GM19467 (cell line): ENCODE measurements around the gene LTBP1.

Source experiments
- ATAC-seq: cut with Tn5 transposase; IDR thresholded peaks from one replicate; pipeline ENCODE4 v1.9.1; 2021; ENCODE audit warnings: mild to moderate bottlenecking, moderate library complexity; ENCODE audit not compliant: unreplicated experiment

Gene LTBP1

GRCh38 chr2:33289961-33290360 is 343.2 kb downstream of the LTBP1 start:
- ATAC-seq: no peak

GRCh38 chr2:33291278-33292013 is 344.7 kb downstream of the LTBP1 start:
- no peak for ATAC-seq

- no peak for ATAC-seq
Observed at GRCh38 chr2:33292063-33292462, 345.3 kb downstream of the LTBP1 start.

GRCh38 chr2:33292981-33293595 is 346.3 kb downstream of the LTBP1 start:
- ATAC-seq: no peak

- ATAC-seq: no peak
Observed at GRCh38 chr2:33298233-33298632, 351.5 kb downstream of the LTBP1 start.

DNA sequence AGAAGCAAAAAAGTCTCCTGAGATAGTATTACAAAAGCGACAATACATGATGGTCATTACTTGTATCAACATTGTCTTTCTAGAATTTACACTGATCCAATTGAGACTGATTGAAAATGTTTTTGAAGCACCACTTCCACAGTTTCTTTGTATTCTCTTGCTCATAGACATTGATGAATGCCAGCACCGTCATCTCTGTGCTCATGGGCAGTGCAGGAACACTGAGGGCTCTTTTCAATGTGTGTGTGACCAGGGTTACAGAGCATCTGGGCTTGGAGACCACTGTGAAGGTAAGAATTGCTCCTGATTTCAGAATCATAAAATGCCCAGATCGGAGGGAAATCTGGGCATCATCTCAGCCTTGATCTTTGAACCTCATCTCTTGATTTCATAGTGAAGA is 354.6 kb downstream of the LTBP1 start:
- ATAC-seq: no peak

- no peak for ATAC-seq
Observed at GRCh38 chr2:33302348-33302747, 355.6 kb downstream of the LTBP1 start.

- no peak for ATAC-seq
Observed at GRCh38 chr2:33304032-33304864, 357.5 kb downstream of the LTBP1 start.

DNA sequence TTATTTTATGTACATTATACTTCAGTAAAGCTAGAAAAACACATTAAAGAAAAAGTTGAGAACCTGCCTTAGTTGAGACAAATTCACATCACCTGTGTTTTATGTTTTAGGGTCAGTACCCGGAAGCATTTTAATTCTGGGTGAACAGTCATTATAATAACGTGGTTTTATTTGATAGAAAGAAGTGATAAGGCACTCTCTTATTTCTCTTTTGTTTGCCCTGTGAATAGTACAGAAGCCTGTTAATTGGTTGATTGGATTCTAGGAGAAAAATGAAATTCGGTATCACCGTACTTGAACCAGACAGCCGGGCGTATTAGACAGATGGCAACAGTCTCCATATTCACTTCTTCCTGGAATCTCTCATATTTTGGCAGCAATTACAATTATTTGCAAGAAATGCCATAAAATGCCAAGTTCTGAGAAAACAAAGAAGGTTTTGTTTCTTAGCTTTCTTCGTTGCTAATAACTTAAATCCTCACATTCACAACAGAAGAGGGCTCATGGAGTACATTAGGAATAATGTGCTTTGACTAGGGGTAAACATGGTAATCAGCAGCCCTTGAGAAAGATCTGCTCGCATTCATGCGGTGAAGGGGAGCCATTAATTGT is 361.0 kb downstream of the LTBP1 start:
- no peak for ATAC-seq

- ATAC-seq: no peak
Observed at GRCh38 chr2:33312355-33312754, 365.6 kb downstream of the LTBP1 start.

DNA sequence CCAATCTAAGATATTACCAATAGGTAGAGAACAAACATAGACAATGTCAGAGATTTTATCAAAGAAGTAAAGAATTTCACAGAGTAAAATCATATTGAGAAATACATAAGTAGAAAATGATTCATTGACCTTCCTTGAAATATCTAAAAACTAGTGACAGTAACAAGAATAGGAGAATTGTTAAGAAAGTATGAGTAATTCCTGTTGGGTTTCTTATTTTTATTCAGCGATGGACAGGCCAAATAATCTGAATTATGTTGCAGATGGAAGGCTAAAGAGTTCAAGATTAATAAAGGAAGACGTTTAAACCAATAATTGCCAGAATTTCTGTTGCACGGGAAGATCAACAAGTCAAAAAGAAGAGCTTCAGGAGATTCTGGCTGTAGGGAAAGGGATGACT is 366.3 kb downstream of the LTBP1 start:
- ATAC-seq: no peak

GRCh38 chr2:33314541-33314940 is 367.8 kb downstream of the LTBP1 start:
- no peak for ATAC-seq

- no peak for ATAC-seq
Observed at GRCh38 chr2:33316328-33316727, 369.6 kb downstream of the LTBP1 start.

DNA sequence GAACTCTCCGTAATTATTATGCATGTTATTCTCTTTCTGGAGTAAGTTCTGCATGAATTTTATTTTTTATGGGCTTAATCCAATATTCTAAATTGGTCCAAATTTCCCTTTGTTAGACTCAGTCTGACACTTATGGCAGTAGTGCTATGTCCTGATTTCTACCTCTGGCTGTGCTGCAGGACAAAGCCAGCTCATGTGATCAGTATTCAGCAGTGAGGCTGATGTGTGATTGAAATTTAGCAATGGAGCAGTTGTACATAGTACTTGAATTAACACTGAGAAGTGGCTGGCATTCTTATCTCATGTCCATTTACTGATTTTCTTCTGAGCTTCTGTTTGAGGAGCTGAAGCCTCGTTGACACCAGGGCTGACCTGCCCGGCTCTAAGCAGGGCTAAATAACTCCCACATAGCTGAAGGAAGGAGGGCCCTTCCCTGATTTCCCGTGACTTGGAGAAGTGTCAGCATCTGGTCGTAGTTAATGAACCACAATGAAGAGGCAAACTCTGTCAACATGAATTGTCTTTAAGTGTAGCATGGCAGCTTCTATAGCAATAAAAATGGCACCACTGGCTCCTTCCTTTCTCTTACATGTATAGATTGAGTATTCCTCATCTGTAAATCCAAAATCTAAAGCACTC is 370.7 kb downstream of the LTBP1 start:
- no peak for ATAC-seq

- no peak for ATAC-seq
Observed at GRCh38 chr2:33318456-33318855, 371.7 kb downstream of the LTBP1 start.

DNA sequence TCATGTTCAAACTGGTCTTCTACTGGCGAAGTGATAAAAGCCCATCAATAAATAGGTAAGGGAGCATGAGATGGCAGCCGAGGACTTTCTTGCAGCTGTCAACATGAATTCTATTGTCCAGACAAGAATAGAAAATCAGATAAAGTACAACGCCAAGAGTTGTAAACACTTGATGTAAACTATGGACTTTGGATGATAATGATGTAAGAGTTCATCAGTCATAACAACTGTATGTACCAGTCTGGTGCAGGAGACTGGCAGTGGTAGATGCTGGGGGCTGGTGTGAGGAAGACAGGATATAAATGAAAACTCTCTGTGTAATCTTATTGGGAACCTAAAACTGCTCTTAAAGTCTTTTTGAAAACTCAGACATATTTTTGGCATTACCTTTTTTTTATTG is 373.8 kb downstream of the LTBP1 start:
- no peak for ATAC-seq

- ATAC-seq: no peak
Observed at GRCh38 chr2:33321236-33321771, 374.6 kb downstream of the LTBP1 start.

DNA sequence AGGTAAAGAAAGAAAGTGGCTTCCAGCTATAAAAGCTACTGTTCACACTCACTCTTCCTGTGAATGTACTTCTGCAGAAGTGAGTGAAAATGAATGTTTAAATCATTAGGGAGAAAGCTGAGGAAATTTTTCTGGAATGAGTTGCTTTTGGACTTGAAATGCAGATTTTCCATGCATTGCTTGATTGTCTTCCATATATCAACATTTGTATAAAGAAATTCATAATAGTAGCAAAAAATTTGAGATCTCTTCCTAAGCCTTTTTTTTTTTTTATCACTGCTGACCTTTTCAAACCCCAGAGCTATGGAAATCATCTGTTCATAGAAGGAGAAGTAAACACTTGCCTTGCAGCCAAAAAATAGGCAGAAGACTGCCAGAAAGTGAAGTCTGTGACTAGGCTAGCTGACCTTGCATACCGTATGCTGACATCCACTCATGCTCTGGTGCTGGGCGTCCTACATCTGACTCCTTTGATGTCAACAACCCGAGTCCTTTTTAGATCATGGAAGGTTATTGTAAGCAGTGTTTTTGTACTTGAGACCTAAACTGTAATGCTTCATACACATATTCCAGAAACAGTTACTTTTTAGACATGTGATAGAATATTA is 375.2 kb downstream of the LTBP1 start:
- no peak for ATAC-seq

GRCh38 chr2:33322612-33323011 is 375.9 kb downstream of the LTBP1 start:
- ATAC-seq: no peak

DNA sequence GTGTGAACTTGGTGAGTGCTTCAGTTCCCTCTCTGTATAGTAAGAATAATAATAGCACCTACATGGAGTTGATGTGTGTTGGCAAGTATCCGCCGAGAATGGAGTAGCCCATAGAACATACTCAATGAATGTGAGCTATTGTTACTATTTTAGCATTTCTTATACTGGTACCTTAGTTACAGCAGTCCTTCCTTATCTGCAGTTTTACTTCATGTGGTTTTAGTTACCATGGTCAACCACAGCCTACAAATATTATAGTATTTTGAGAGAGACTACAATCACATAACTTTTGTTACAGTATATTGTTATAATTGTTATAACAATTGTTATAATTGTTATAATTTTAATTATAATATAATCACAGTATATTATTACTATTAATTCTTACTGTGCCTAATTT is 377.2 kb downstream of the LTBP1 start:
- no peak for ATAC-seq
